Endothelial cell of umbilical vein (primary cell): ENCODE measurements around the gene ADNP. TPM values are rescaled to one million over a fixed set of nuclear protein-coding genes. Genes with fewer than 3 reads are reported as not detected.
A peak's percentile ranks its signal among the peaks of the same experiment; 100 is the strongest.

Experiments
- BruUV-seq: library from RNA; stranded (reverse); fragments of 400-500 nt; replicated peaks from 2 replicates; lab custom pipeline; 2021; lab: Mats Ljungman, UMichigan
- CTCF ChIA-PET: fragments of 300-600, 350-600 bp; sonication (Branson Sonifier 250); formaldehyde crosslinking; loops from one replicate; lab custom pipeline; 2021; ENCODE audit warnings: antibody characterized with exemption, inconsistent platforms; lab: Charles Lee
- POLR2A ChIA-PET: fragments of 300-600, 350-600 bp; sonication (Branson Sonifier 250); formaldehyde crosslinking; loops from one replicate; lab custom pipeline; 2021; ENCODE audit warnings: antibody characterized with exemption, inconsistent platforms; lab: Charles Lee
- DNase-seq: peaks from one replicate; pipeline ENCODE4 v3.0.0-alpha.2; 2011; ENCODE audit warnings: low read depth, low spot score
- FAIRE-seq: peaks from 2 replicates; lab custom pipeline; 2011; peaks lifted over from hg19 to GRCh38; lab: Jason Lieb, UNC
- H2AFZ ChIP-seq: 2 replicates; pipeline ENCODE4 v1.6.0; 2012; ENCODE audit warnings: low read depth, low read length, control low read depth, inconsistent platforms
- H3K27ac ChIP-seq: 2 replicates; pipeline ENCODE4 v1.5.1; 2011; ENCODE audit warnings: low read depth, mild to moderate bottlenecking, control low read depth, low read length, moderate library complexity; ENCODE audit not compliant: insufficient read depth
- H3K27me3 ChIP-seq, 2 experiments: 2 replicates each; pipeline versions ENCODE4 v1.6.0 to v1.6.1; 2011; ENCODE audit warnings: low read length in 2 of 2, mixed read lengths in 1 of 2; ENCODE audit not compliant: control insufficient read depth in 2 of 2, insufficient read depth in 2 of 2
- H3K36me3 ChIP-seq, 2 experiments: 2 replicates in 1 of 2; 3 replicates in 1 of 2; pipeline ENCODE4 v1.5.1; 2011; ENCODE audit warnings: low read length in 2 of 2, mild to moderate bottlenecking in 1 of 2, moderate library complexity in 1 of 2; ENCODE audit not compliant: control insufficient read depth in 2 of 2, insufficient read depth in 2 of 2; ENCODE audit errors: extremely low read depth in 1 of 2
- H3K4me1 ChIP-seq: 3 replicates; pipeline ENCODE4 v1.5.1; 2011; ENCODE audit warnings: mild to moderate bottlenecking, low read length; ENCODE audit not compliant: control insufficient read depth, insufficient read depth; ENCODE audit errors: extremely low read depth
- H3K4me2 ChIP-seq: 2 replicates; pipeline ENCODE4 v1.6.1; 2011; ENCODE audit warnings: low read length, control low read depth, mixed read lengths; ENCODE audit not compliant: insufficient read depth
- H3K4me3 ChIP-seq, 3 experiments: fragments of 200-600 bp in 1 of 3; sonication (generic), shearing (Covaris generic) in 1 of 3; replicated peaks in 1 of 3; 2 replicates each; pipeline ENCODE4 v1.5.1; 2011 to 2016; ENCODE audit warnings: control low read depth in 3 of 3, low read length in 3 of 3, mild to moderate bottlenecking in 2 of 3, inconsistent platforms in 1 of 3, low read depth in 1 of 3, moderate library complexity in 1 of 3; ENCODE audit not compliant: insufficient read depth in 1 of 3
- H3K79me2 ChIP-seq: 2 replicates; pipeline ENCODE4 v1.6.0; 2012; ENCODE audit warnings: low read length, inconsistent platforms; ENCODE audit not compliant: control insufficient read depth, insufficient read depth
- H3K9ac ChIP-seq: replicated peaks from 2 replicates; pipeline ENCODE3; 2011; ENCODE audit warnings: low read length, control low read depth; ENCODE audit not compliant: insufficient read depth; ENCODE audit errors: extremely low read depth
- H3K9me1 ChIP-seq: replicated peaks from 3 replicates; pipeline ENCODE4 v1.6.0; 2011; ENCODE audit warnings: mild to moderate bottlenecking, low read length; ENCODE audit not compliant: control insufficient read depth, insufficient read depth; ENCODE audit errors: extremely low read depth
- H3K9me3 ChIP-seq: replicated peaks from 2 replicates; pipeline ENCODE4 v1.5.1; 2012; ENCODE audit warnings: low read length, inconsistent platforms; ENCODE audit not compliant: control insufficient read depth, insufficient read depth
- H4K20me1 ChIP-seq: replicated peaks from 2 replicates; pipeline ENCODE3; 2011; ENCODE audit warnings: mild to moderate bottlenecking, low read length; ENCODE audit not compliant: control insufficient read depth, insufficient read depth; ENCODE audit errors: extremely low read depth
- CTCF ChIP-seq, 2 donors: IDR thresholded peaks; 1 replicate in 1 of 2; 2 replicates in 1 of 2; pipeline ENCODE4 v1.5.1; 2011; ENCODE audit warnings: low read length in 2 of 2, mild to moderate bottlenecking in 2 of 2, moderate library complexity in 2 of 2, control low read depth in 1 of 2, inconsistent platforms in 1 of 2, low read depth in 1 of 2; ENCODE audit not compliant: insufficient read depth in 1 of 2; ENCODE audit errors: extremely low read depth in 1 of 2
- EZH2 ChIP-seq: IDR thresholded peaks from 2 replicates; pipeline ENCODE4 v1.6.1; 2012; ENCODE audit warnings: borderline replicate concordance, low read depth, mild to moderate bottlenecking, moderate library complexity, low read length, inconsistent platforms; ENCODE audit not compliant: severe bottlenecking
- FOS ChIP-seq: IDR thresholded peaks from 2 replicates; pipeline ENCODE4 v1.6.1; 2011; ENCODE audit warnings: mild to moderate bottlenecking, low read length, moderate library complexity, borderline replicate concordance; ENCODE audit not compliant: insufficient read depth
- GATA2 ChIP-seq: IDR thresholded peaks from 2 replicates; pipeline ENCODE4 v1.7.0; 2011; ENCODE audit warnings: low read depth, mild to moderate bottlenecking, moderate library complexity, mixed read lengths, low read length; ENCODE audit not compliant: insufficient read length, insufficient read depth
- JUN ChIP-seq: IDR thresholded peaks from 2 replicates; pipeline ENCODE4 v1.6.1; 2011; ENCODE audit warnings: borderline replicate concordance, low read depth; ENCODE audit not compliant: insufficient read length, insufficient read depth
- MYC ChIP-seq: IDR thresholded peaks from one replicate; pipeline ENCODE4 v1.6.1; 2011; ENCODE audit warnings: mild to moderate bottlenecking, low read depth, low read length
- POLR2A ChIP-seq: IDR thresholded peaks from 2 replicates; pipeline ENCODE4 v1.6.1; 2012; ENCODE audit warnings: low read depth, mild to moderate bottlenecking, control low read depth, low read length
- POLR2AphosphoS5 ChIP-seq: IDR thresholded peaks from 2 replicates; pipeline ENCODE4 v1.6.1; 2012; ENCODE audit warnings: low read depth, mild to moderate bottlenecking, control low read depth, low read length, moderate library complexity; ENCODE audit not compliant: insufficient read depth
- dilution Hi-C: fragments of 300-500 bp; cut with MboI; formaldehyde crosslinking; loops from one replicate; pipeline ENCODE4 v1.15.0; 2019; ENCODE audit warnings: low sequenced_read_pairs; ENCODE audit not compliant: extremely low pct_ligation_motif_present
- intact Hi-C: fragments of 100-400 bp; cut with micrococcal nuclease; formaldehyde crosslinking; loops from one replicate; pipeline ENCODE4 v1.10.0; 2022
- polyA plus RNA-seq, 4 experiments: library from polyadenylated mRNA; depleted of rRNA in 3 of 4; stranded (reverse) in 3 of 4; unstranded in 1 of 4; fragments of >200 nt; gene quantifications; 2 replicates each; pipeline versions ENCODE4 v1.2.1 to v1.2.3, GENCODE V29; 2011 to 2012; ENCODE audit warnings: missing spikeins in 1 of 4
- total RNA-seq: library from RNA; stranded (reverse); gene quantifications from 2 replicates; pipeline ENCODE4 v1.2.3, GENCODE V29; 2021
- TF ChIP-seq, protein P1 (sequence below): IDR thresholded peaks from 2 replicates; pipeline ENCODE4 v1.6.1; 2011; ENCODE audit not compliant: insufficient read depth, insufficient read length

Gene ADNP
- total and polyA plus RNA-seq, 2 donors (not counting 3 experiments of a cell fraction or from before 2014, with no cell fraction given) = 17.8 to 66.0 TPM

- Histone ChIP-seq H3K4me1 (peaks cover 15% of the 10 kb centered on the region), H4K20me1 (peaks cover 17% of the 10 kb centered on the region), H3K9me3 (no peaks in the 10 kb centered on the region), H3K27me3 (no peaks in the 10 kb centered on the region), H3K9ac (peak overlapping the region; percentile 83), H3K9me1 (no peaks in the 10 kb centered on the region), H3K27ac (peak overlapping the region; percentile 90), H3K4me3 (peak overlapping the region in 2 of 3 experiments; percentile 3 to 100), H3K4me2 (peak overlapping the region; percentile 17), H3K79me2 (peaks cover 40% of the 10 kb centered on the region), H2AFZ (peak overlapping the region; percentile 59), H3K36me3 (peaks cover 4 to 38% of the 10 kb centered on the region in 2 experiments)
- FAIRE-seq = no peak
- dilution Hi-C loops = no loop called here
- ChIA-PET CTCF (interaction anchor here (0.8 to 11.1 kb wide), 13 partner anchors 9 to 141 kb away, joined by 3 to 119 read pairs (median 4); partner anchors contain the start of genes BCAS4, DPM1 and MOCS3), POLR2A (interaction anchor here (0.6 to 2.2 kb wide), 2 partner anchors 26 to 425 kb away, joined by 3 to 15 read pairs; partner anchors contain the start of genes DPM1 and MOCS3)
- TF ChIP-seq JUN = no peak
- no peak for TF ChIP-seq GATA2
- TF ChIP-seq FOS = no peak
- TF ChIP-seq EZH2 = no peak
- no peak for TF ChIP-seq MYC
- TF ChIP-seq POLR2AphosphoS5 = no peak
- no peak for TF ChIP-seq CTCF (IDR thresholded peaks at IDR 0.05; ENCODE audit: extremely low read depth in 1 of 2, insufficient read depth in 1 of 2, low read depth in 1 of 2, low read length in 2 of 2)
- TF ChIP-seq POLR2A = no peak
- TF ChIP-seq, protein P1, sequence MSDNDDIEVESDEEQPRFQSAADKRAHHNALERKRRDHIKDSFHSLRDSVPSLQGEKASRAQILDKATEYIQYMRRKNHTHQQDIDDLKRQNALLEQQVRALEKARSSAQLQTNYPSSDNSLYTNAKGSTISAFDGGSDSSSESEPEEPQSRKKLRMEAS = no peak
- DNase-seq = peak; percentile 22
- intact Hi-C loops = no loop called here
- BruUV-seq = TSS peak; percentile 77
These were observed 814 bp upstream of the ADNP start for GRCh38 chr20:50932016-50932485.
